ENCODE measurements around the gene CACHD1.
"Not testable (repeated sequence)": the region's sequence is repeated elsewhere in the genome, so short reads cannot be mapped to it uniquely, and the experiment has no call there.

CACHD1 gene

DNA sequence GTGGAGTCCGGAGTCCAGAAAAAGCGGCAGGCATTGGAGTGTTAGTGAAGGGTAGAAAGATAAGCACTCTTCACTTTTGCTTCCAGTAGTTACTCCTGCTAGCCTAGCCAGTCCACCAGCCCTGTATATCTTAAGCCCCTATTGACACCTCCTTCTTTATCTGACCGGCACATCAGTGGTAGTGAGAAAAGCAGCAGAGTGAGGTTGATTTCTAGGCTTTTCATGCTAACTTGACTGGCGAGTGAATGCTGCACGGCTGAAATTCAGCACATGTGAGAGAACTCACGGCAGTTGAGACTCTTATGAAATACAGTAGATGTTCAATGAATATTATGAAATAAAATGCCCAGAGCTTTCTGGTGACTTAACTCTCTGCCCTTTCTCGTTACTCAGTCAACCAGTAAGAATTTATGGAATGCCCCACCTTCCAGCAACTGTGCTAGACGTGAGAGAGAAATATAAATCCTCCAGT, 128.2 kb downstream of the CACHD1 start:
- DNase-seq = no peak

DNA sequence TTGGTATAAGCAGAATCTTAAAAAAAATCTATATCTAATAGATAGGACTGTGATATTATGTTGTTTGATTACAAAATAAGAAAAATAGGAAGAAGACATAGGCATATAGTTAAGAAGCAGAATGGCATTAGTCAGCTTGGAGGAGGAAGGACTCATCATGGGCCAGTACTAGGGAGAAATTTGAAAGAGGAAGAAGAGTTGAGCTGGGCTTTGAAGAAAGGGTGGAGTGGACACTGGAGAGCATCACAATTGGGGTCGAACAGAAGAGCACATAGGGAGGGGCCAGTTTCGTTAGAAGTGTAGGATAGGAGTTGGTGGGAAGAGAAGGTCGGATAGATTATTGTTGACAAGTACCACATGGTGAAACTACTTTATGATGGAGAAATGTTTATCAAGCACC, 129.3 kb downstream of the CACHD1 start:
- DNase-seq = no peak

DNA sequence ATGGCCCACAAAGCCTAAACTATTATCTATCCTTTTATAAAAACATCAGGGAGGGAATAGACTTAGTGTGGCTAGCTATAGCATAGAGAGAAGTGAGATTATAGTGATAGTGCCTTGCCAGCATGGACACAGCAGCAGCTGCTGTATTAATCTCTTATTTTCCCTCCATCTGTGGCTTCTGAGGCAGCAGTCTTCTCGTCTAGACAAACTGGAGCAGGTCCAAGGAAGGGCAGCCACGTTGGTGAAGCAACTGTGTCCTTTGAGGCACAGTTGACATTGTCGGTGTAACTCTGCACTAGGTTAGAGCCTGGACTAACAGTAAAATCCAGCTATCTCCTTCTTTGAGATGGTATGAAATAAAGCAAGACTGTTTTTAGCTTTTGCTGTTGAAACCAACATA, 131.3 kb downstream of the CACHD1 start:
- DNase-seq = no peak

DNA sequence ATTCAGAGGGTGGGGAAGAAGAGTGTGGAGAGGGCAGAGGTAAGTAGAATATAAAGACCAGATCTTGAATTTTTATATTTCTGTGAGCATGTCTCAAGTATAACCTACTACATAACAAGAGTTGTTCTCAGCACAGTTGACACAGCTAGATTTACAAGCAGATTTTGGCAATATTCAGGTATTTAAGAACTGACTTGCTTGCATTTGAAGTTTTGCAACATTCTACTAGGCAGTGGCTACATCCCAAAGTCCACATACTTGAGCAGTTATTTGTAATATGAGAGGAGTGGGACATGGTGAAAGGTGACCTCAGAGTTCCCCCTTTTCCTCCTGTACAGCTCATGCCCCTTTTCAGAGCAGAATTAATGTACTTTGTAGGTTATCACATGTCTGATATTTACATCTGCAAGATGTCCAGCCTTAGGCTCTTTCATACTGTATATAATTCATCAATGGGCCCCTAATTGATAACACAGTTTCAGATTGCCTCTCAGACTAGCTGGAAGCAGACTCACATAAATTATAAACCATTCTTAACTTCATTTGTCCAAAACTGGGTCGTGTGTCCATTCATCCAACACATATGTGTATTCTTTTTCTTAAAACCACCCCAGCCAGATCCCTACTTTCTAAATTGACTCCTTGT, 138.2 kb downstream of the CACHD1 start:
- no peak for DNase-seq

DNA sequence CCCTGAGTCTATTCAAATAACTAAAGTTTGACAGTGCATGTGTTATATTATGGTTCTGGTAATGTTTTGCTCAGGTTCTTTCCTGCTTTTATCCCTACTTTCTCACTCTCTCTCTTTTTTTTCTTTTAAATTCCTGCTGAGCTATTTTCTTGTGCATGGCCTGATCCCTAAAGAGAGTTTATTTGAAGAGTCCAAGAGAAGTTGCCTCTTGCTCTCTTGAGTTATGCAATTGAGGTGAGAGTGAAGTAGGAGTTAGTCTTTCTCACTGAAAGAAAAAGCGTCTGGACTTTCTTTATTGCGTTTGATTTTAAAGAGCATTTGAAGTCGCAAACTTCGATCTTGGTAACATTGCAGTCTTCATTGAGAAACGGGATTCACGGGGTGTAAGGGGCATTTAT, 138.7 kb downstream of the CACHD1 start:
- DNase-seq = no peak

DNA sequence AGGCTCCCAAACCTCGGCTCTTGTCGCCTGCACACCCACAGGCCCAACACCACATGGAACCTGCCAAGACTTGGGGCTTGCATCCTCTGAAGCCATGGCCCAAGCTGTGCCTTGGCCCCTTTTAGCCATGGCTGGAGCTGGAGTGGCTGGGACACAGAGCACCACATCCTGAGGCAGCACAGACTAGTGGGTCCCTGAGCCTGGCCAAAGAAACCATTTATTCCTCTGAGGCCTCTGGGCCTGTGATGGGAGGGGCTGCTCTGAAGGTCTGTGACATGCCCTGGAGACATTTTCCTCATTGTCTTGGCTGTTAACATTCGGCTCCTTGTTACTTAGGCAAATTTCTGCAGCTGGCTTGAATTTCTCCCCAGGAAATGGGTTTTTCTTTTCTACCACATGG, 141.0 kb downstream of the CACHD1 start:
- not testable (repeated sequence) for DNase-seq

DNA sequence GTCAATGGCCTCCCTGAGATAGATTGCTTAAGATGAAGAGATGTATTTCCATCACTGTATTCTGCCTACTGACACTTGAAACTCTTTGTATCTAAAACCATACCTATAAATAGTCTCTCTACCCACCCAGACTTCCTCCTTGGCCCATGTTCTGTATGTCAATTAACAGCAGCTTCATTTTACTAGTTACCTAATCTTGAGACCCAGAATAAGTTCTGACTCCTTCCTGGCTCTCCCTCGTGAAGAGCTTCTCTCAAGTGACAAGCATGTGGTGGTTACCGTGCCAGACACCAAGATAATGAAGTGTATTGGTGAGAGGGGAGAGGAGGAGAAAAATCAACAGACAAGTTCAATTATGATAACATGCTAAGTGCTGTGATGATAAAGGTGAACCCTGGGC, 146.1 kb downstream of the CACHD1 start:
- no peak for DNase-seq

DNA sequence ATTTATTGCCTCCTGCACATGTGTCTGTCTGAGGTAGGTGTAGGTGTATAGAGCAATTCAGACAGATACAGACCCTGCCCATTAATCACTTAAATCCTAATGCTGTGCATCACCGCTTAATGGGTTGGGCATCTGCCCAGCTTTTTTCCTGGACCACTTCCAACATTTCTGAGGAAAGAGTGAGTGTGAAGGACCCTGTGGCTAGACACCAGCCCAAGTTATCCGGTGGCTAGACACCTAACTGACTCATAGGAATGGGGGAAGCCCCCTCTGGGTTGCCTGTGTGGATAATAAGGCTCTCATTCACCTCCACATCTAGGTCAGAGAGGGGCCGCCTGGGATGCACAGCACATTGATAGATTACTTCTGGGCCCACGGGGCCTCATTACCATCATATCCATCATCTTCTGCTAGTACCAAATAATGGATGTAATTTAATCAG, 153.8 kb downstream of the CACHD1 start:
- DNase-seq = no peak

DNA sequence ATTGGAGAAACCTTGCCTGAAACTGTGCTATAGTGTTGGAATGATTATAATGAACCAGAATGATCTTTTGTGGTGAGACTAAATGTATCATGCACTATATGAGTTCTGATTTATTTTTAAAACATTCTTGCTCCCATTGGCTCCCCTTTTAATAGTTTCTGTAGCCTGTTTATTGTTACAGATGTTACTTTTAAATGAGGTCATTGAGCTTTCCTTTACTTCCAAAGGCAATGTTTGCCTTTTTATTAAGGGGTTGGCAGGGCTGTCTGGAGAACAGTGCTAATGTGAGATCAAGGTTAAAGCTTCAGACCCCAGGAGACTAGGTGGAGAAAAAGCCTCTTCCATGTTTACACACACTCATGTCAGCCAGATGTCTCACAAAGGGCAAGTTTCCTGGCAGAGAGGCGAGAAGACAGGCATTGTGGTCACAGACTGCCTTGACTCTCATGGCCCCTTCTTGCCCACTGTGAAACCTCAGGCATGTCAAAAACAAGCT, 154.3 kb downstream of the CACHD1 start:
- no peak for DNase-seq

DNA sequence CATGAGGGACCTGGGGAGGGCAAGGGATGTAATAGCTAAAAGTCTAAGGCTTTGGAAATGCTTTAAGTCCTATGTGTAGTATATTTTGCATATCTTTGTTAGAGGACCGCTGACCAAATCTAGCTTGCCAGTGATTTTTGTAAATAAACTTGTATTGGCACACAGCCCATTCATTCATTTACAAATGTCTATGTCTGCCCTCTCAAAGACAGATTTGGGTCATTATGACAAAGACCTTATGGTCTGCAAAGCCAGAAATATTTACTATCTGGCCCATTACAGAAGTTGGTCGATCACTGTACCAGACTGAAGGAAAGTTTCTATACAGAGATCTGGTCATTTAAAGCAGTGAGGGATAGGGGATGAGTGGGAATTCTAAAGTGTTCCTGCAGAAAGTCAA, 154.9 kb downstream of the CACHD1 start:
- no peak for DNase-seq

DNA sequence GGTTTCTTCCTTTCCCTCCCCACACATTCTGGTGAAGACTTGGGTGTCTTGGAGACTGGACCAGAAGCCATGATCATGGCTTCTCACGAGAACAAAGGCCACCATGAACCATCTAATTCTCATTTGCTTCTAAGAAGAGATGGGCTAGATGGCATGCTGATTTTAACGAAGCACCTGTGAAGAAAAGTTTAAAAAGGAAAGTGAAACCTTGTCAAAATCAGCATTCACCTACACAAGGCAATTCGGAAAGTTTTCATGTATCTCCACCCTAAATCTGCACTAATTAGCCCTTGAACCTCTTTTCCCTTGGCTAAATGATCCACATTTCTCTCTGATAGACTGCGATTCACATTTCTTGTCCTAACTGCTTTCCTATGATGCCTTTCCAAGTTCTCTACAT, 160.7 kb downstream of the CACHD1 start:
- no peak for DNase-seq

DNA sequence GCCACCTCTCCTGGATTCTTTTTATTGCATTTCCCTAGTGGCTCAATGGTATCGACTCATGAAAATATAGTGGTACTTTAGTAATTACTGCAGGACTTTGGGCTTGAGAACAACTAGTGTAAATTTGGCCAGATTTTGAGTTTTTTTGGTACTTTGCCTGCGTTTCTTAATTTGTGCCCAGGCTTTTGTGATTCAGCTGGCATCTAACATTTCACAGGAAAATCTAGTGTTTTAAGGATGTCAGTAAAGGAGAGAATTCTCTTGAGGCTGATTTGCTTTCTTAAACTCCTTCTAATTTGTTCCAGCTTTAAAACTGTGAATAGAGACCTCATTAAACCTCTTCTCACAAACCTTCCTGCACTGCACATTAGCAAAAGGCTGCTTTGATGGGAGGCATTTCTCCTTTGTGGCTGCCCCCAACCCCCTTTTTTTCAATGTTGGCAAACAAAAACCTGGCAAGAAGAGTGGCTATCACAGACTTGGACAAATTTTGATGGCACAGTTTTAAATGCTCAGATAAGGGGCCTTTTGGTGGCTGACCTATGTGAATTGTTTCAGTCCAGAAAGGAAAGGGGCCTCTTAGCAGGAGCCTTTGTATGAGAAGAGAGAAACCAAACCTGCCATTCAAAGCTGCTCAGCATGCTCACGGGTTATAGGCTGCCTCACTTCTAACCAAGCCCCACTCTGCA, 161.6 kb downstream of the CACHD1 start:
- DNase-seq = no peak

DNA sequence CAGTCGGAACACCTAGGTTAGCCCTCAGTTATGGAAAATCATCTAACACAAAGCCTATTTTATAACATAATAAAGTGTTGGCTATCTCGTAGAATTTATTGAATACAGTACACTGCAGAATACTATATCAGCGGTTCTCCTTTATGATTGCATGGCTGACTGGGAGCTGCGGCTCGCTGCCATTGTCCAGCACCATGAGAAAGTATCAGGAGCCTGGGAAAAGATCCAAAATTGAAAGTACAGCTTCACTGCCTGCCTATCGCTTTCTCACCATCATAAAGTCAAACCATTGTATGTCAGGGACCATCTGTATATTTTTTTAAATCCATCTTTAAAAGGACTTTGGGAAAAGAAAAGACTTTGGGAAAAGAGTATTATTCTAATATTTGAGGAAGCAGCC, 163.0 kb downstream of the CACHD1 start:
- no peak for DNase-seq

DNA sequence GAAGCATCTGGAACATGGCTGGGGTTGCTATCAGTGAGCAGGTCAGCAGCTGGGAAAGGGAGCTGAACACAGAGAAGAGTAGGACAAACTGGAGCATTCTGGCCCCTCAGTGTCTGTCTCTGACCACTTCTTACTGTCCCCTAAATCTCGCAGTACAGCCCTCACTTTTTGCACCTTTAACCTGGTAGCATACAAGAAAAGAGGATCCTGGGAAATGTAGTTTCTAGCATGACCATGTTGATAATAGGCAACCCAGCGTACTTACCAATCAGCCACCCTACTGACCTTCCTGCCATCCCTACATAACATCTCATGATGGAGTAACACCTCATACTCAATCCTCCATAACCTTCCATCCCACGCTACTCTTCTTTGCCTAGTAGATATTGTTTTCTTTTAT, 175.8 kb downstream of the CACHD1 start:
- DNase-seq = no peak

DNA sequence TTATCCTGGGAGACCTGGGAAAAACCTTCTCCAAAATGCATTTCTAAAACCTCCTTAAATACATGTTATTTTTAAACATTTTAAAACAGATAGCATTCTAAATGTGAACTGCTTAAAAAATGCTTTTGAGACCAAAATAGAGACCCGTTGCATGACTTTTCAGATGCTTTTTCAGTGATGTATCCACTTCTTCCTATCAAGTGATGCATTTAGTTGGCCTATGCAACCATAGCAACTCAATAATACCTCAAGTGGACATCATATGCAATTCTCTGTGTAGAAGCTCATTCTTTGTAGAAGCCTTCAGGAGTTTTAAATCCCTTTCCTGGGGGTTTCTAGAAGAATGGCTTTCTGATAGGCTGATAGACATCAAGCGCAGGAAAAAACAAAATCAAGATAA, 180.5 kb downstream of the CACHD1 start:
- no peak for DNase-seq

DNA sequence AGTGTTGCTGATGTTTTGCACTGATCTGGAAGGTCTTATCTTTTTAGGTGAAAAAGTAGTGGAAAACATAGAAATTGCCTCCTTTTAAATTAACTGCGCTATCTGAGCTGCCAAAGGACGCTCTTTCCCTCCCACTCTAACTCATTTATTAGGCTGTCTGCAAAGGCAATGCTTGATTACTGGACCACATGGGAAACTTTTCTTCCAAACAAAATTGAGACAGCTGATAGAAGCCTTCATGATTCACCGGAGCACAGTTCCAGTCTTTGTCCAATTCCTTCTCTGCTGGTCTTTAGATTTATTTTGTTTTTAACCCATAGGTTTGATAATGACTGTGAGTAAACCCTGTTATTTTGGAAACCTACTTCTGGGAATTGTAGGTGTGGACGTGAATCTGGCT, 181.9 kb downstream of the CACHD1 start:
- DNase-seq = no peak

DNA sequence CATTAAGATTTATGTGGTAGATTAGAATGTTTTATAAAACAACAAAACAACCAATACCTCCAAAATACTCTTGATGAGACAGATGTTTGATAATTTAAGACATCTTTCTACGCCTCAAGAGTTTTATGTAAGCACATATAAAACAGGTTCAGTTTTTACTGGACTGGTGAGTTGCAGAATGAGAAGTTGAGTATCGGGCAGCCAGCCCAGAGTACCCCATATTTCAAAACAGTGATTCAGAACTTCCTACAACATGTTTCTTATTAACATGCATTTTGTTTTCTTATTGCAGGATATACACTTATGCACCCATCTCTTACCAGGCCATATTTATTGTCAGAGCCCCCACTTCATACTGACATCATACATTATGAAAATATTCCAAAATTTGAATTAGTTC, 183.5 kb downstream of the CACHD1 start:
- DNase-seq = no peak

DNA sequence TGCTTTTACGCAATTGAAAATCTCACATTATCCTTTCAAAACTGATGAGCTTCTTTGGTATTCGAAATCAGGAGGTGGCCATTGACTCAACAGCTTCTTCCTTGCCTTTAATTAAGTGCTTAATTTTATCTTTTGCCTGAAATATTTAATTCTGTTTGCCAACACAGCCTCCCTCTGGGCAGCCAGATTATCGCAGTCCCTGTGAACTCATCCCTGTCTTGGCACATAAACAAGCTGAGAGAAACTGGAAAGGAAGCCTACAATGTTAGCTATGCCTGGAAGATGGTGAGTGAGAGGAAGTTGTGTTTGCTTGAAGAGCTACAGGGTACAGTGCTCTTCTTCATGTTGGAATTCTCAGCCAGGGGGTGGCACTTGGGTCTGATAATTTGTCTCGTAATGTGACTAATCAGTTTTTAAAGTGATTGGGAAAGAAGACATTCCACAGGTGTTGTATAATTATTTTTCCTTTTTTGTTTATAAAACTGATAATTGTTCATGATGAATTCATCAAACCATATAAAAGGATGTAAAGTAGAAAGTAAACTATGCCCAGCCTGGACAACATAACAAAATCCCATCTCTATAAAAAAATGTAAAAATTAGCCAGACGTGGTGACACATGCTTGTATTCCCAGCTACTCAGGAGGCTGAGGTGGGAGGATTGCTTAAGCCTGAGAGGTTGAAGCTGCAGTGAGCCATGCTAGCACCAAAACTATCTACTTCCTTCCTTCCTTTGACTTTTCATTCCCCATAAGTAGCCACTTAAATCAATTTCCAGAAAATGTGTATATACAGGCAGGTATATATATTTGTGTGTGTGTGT, 184.8 kb downstream of the CACHD1 start:
- DNase-seq = no peak

DNA sequence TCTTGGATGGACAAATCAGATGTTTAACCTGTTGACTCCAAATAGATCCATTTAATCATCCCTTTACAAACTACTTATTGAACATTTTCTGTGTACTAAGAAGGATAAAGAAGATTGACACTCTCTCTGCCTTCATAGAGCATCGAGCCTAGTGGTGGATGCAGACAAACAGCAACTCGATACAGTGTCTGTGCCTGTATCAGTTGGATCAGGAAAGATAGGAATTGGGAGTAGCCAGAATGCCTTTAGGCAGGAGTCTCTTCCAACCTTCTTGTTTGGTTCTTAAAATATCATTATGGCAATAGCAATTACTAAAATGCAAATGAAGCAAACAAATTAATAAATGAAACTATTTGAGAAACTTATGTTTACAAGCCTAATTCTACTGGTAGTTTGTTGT, 185.9 kb downstream of the CACHD1 start:
- no peak for DNase-seq

DNA sequence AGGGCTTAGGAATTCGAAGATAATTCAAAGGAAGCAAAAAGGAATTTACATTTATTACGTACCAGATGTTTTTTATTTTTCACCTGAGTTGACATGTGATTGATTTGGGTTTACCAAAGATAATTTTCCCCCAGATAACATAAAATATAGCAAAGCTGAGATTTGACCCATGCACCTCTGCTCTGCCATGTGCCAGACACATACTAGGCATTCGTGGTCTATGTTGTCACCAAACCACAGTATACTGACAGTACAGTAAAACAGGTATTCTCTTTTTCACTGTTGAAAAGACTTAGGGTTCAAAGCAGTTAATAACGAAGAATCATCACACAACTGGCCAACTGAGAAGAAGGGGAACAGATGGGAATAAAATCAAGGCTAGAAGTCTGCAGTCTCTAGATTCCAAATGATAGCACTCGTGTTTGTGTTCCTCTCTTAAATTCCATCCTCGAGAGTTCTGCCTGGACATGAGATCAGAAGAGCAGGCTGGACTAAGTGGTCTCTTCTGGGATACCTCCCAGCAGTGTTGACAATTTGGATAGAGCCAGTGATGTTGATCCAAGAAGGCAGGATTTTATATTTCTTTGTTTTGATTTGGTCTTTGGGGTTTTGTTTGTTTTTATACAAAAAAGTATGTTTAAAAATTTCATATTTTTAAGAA, 189.7 kb downstream of the CACHD1 start:
- no peak for DNase-seq

DNA sequence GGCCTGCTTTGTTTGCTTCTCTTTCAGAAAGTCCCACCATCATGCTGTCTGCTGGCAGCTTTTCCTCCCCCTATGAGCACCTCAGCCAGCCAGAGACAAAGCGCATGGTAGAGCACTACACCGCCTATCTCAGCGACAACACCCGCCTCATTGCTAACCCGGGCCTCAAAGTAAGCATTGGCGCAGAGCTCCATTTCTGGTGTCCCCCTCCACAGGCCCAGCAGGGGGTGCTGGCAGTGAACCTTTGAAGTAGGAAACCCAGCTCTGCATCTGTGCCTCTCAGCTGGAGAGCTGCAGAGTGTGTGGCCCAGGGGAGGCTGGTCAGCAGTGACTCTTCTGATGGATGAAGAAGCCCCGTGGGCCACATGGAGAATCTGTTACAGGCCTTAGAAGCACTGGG, 193.7 kb downstream of the CACHD1 start:
- DNase-seq = peak in 1 of 2 donors; percentile 2

DNA sequence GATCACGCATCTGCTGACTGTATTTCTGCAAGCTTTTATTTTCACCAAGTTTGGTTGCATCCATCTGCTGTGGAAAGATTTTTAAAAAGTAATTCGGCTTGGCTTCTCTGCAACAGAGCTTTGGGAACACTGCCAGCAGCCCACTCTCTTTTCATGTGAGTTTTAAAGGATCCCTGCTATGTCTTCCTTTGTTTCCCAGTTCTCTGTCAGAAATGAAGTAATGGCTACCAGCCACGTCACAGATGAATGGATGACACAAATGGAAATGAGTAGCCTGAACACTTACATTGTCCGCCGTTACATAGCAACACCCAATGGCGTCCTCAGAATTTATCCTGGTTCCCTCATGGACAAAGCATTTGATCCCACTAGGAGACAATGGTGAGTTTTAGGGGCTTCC, 194.4 kb downstream of the CACHD1 start:
- no peak for DNase-seq

DNA sequence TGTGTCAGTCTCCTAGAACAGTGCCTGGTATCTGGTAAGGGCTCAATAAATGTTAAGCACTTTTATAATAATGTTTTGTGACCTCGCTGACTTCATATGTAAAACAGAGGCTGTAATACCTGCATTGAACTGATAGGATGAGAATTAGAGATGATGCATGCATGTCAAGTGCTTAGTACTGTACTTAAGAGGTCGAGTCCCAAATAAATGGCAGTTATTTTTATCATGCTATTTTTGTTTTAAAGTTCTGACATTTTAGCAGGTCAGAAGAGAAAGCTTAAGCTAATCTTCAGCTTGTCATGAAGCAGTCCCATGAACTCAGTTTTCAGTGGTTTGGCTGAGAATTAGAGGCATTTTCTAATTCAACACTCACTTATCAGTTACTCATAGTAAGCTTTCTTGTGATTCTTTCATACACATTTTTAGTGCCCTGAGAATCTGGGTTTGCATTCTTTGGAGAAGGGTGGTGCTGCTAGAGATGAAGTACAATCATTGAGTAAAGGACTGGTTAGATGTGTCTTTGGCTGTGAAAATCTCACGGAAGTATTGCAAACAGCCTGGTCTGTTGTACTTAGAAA, 199.3 kb downstream of the CACHD1 start:
- DNase-seq = no peak

Data from CD4-positive, alpha-beta T cell treated with Interleukin-1 beta for 1 hour (primary cell).